DOHH2 (cell line): ENCODE measurements around the gene CYB561.

Experiments
- H3F3A ChIP-seq: fragments of 200-600 bp; sonication (generic), shearing (Covaris generic); 2 replicates; pipeline ENCODE4 v1.6.0; 2016; ENCODE audit warnings: antibody characterized with exemption, mild to moderate bottlenecking; ENCODE audit not compliant: control insufficient read depth, insufficient read depth
- H3K27ac ChIP-seq: fragments of 200-600 bp; sonication (generic); 2 replicates; pipeline ENCODE4 v1.5.1; 2014; ENCODE audit warnings: low read depth, mild to moderate bottlenecking, low read length, moderate library complexity
- H3K27me3 ChIP-seq: fragments of 200-600 bp; sonication (generic); 2 replicates; pipeline ENCODE4 v1.6.1; 2014; ENCODE audit warnings: mild to moderate bottlenecking, low read length, mixed read lengths; ENCODE audit not compliant: control insufficient read depth
- H3K36me3 ChIP-seq: fragments of 200-600 bp; sonication (generic); 2 replicates; pipeline ENCODE4 v1.6.1; 2014; ENCODE audit warnings: mild to moderate bottlenecking, low read length, moderate library complexity, mixed read lengths; ENCODE audit not compliant: control insufficient read depth
- H3K4me1 ChIP-seq: fragments of 200-600 bp; sonication (generic); 2 replicates; pipeline ENCODE4 v1.6.1; 2014; ENCODE audit warnings: mild to moderate bottlenecking, low read length, mixed read lengths; ENCODE audit not compliant: control insufficient read depth
- H3K4me2 ChIP-seq: fragments of 200-600 bp; sonication (generic); 2 replicates; pipeline ENCODE4 v1.6.0; 2014; ENCODE audit warnings: mild to moderate bottlenecking, low read length, moderate library complexity
- H3K4me3 ChIP-seq: fragments of 200-600 bp; sonication (generic); 2 replicates; pipeline ENCODE4 v1.5.1; 2014; ENCODE audit warnings: mild to moderate bottlenecking, low read length, mixed read lengths
- H3K79me2 ChIP-seq: fragments of 200-600 bp; sonication (generic); 2 replicates; pipeline ENCODE4 v1.6.1; 2014; ENCODE audit warnings: mild to moderate bottlenecking, low read length, mixed read lengths; ENCODE audit not compliant: control insufficient read depth
- H3K9me2 ChIP-seq: fragments of 200-600 bp; sonication (generic); replicated peaks from 2 replicates; pipeline ENCODE4 v1.6.1; 2014; ENCODE audit warnings: mild to moderate bottlenecking, low read length, mixed read lengths; ENCODE audit not compliant: control insufficient read depth
- H3K9me3 ChIP-seq: fragments of 200-600 bp; sonication (generic); 2 replicates; pipeline ENCODE4 v1.6.1; 2014; ENCODE audit warnings: antibody characterized with exemption, low read length, mixed read lengths; ENCODE audit not compliant: control insufficient read depth, insufficient read depth
- H4K20me1 ChIP-seq: fragments of 200-600 bp; sonication (generic); 2 replicates; pipeline ENCODE4 v1.6.0; 2014; ENCODE audit warnings: low read depth, mild to moderate bottlenecking, antibody characterized with exemption, low read length, moderate library complexity; ENCODE audit not compliant: control insufficient read depth, insufficient read depth
- CTCF ChIP-seq: fragments of 200-600 bp; sonication (generic); IDR thresholded peaks from one replicate; pipeline ENCODE4 v1.5.1; 2014; ENCODE audit warnings: antibody characterized with exemption, mild to moderate bottlenecking, low read depth, low read length; ENCODE audit not compliant: poor library complexity, severe bottlenecking
- EZH2phosphoT487 ChIP-seq: fragments of 200-600 bp; sonication (generic); IDR thresholded peaks from 2 replicates; pipeline ENCODE4 v1.6.1; 2017; ENCODE audit warnings: borderline replicate concordance, mild to moderate bottlenecking, antibody characterized with exemption, low read length, moderate library complexity, mixed read lengths

Gene CYB561

GRCh38 chr17:63433746-63434591, 12.1 kb downstream of the CYB561 start:
- Histone ChIP-seq H3K4me3 (no peak overlapping the region), H3K4me2 (no peak overlapping the region), H3F3A (no peaks in the 10 kb centered on the region), H3K36me3 (no peaks in the 10 kb centered on the region), H3K79me2 (no peaks in the 10 kb centered on the region), H4K20me1 (no peaks in the 10 kb centered on the region), H3K27ac (no peak overlapping the region), H3K9me2 (no peaks in the 10 kb centered on the region), H3K27me3 (0 out of 2 replicates have a peak, but pooled peaks cover 5% of the 10 kb centered on the region), H3K4me1 (peaks cover 13% of the 10 kb centered on the region), H3K9me3 (no peaks in the 10 kb centered on the region)
- TF ChIP-seq EZH2phosphoT487 = no peak
- no peak for TF ChIP-seq CTCF

GRCh38 chr17:63431939-63432804, 13.9 kb downstream of the CYB561 start:
- peaks cover 21% of the 10 kb centered on the region for H3K4me1 ChIP-seq
- H3K79me2 ChIP-seq = no peaks in the 10 kb centered on the region
- TF ChIP-seq CTCF (no peak), EZH2phosphoT487 (no peak)
- peaks cover 14% of the 10 kb centered on the region for H3K27me3 ChIP-seq
- H3F3A ChIP-seq = no peaks in the 10 kb centered on the region
- H3K27ac ChIP-seq = no peak overlapping the region
- H4K20me1 ChIP-seq = no peaks in the 10 kb centered on the region
- no peaks in the 10 kb centered on the region for H3K9me3 ChIP-seq
- H3K9me2 ChIP-seq = no peaks in the 10 kb centered on the region
- H3K4me3 ChIP-seq = no peak overlapping the region
- no peaks in the 10 kb centered on the region for H3K36me3 ChIP-seq
- no peak overlapping the region for H3K4me2 ChIP-seq

GRCh38 chr17:63431618-63431938, 14.5 kb downstream of the CYB561 start:
- Histone ChIP-seq H3F3A (no peaks in the 10 kb centered on the region), H3K4me3 (no peak overlapping the region), H3K27ac (no peak overlapping the region)

More at GRCh38 chr17:63431618-63431938, 14.5 kb downstream of the CYB561 start:
- Histone ChIP-seq H3K4me1 (peaks cover 26% of the 10 kb centered on the region), H3K4me2 (no peak overlapping the region), H3K79me2 (no peaks in the 10 kb centered on the region), H3K9me3 (no peaks in the 10 kb centered on the region), H3K36me3 (no peaks in the 10 kb centered on the region), H3K9me2 (no peaks in the 10 kb centered on the region), H3K27me3 (peaks cover 16% of the 10 kb centered on the region), H4K20me1 (no peaks in the 10 kb centered on the region)
- no peak for TF ChIP-seq EZH2phosphoT487
- no peak for TF ChIP-seq CTCF
